NCI-H526 (cell line): ENCODE data around the gene BBS12.

Experiments used
- DNase-seq, 2 experiments: peaks; one replicate each; lab custom pipeline; 2025; lab: John Stamatoyannopoulos, UW

Gene BBS12

DNA sequence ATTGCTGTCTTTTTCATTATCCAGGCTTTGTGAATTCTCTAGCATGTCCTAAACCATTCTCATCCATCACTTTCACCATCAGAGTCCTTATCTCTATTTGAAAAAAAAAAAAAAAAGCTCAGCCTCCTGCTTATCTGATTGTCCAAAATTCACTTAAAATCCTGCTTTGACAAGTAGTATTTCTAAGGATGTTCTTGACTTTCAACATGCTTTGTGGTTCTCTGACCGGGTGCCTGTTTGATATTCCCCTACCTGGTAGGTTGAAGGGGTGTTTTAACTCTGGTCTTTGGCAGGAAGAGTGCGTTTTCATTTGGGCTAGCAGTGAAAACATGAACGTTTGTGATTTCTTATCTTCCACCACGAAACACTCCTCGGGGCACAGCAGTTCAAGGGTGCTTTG lies 17.3 kb upstream of the BBS12 start:
- no peak for DNase-seq

DNA sequence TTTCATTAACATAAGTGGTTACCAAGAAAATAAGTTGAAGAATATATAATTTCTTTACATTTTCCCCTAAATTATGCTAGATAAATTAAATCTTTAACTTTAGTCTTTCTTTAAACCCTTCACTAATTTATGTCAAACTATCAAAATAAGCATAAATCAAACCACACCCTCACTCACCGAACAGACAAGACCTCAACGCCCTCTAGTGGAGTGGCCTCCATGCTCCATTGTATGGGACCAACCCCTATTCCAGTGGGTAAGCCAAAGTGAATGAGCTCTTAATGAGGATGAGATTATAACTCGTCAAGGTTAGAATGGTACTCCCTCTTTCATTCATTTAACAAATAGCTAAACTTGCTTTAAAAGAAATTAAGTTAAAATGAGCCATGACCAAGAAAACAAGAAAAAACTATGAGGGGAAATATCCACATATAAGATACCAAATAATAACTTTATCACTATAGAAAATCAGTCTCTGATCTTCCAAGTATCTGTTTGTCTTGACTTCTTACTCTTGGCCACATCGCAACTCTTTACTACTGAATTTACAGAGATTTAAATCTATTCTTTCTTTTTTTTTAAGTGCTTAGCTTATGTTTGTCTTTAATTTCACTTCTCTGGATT lies 15.6 kb upstream of the BBS12 start:
- peak; percentile 46 to 84 for DNase-seq

DNA sequence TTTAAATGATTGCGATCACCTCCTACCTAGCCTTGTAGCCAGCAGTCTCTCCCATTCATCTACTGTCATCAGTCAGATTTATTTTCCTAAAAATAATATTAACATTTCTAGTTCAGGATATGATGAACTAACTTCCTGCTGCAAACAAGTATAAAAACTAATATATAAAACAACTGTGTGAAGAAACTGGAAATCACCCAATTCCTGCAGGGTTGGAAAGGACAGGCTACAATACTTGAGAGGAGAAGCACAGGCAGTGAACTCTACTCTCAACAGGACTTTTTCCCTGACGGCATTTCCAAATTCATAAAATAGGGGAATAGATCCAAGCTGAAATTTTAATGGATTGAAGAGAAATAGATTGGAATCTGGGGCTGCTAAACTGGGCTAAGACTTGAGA lies 14.2 kb upstream of the BBS12 start:
- DNase-seq: no peak

DNA sequence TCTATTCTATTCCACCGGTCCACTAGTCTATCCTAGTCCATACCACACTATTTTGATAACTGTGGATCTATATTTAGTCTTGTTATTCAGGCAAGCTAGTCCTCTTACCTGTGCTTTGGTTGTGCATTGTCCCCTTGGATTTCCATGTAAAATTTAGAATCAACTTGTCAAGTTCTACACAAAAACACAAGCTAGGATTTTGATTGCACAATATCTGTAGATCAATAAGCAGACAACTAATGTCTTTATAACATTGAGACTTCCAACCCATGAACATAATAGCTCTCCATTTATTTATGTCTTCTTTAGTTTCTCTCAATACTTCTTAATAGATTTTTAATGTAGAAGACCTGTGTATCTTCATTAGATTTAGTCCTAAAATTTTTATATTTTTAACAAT lies 10.2 kb upstream of the BBS12 start:
- no peak for DNase-seq

DNA sequence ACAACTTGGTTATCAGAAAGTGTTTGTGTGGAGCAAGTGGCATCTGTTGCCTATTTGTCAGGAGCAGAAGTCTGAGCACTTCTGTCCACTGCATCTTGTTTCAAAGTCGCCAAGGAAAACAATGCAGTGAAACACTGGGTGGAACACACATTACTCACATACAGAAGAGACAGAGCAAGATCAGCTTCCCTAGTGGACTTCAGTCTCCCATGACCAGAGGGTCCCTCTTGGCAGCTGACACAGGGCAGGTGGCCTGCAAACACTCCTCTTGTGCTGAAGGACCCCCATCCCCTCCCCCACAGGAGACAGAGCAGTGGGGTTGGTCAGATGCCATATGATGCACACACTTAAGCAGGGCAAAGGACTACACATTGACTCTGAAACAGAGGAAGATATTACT lies 3.6 kb upstream of the BBS12 start:
- DNase-seq: no peak

DNA sequence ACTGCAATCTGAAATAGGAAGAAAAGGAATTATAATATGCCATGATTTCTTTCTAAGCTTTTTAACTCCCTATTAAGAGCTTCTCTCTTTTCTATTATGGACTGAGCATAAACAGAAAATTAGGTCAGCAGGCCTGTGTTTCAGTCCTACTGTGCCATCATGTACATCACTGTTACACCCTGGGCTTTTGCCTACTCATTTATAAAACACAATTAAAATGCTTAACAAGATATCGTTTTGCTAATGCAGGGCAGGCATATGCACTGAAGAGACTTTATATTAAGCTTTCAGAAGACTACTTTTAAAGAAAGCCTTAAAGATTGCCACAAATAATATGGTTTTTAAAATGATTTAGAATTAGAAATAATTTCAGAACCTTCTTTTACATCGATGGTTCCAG lies 828 bp upstream of the BBS12 start:
- DNase-seq: no peak

DNA sequence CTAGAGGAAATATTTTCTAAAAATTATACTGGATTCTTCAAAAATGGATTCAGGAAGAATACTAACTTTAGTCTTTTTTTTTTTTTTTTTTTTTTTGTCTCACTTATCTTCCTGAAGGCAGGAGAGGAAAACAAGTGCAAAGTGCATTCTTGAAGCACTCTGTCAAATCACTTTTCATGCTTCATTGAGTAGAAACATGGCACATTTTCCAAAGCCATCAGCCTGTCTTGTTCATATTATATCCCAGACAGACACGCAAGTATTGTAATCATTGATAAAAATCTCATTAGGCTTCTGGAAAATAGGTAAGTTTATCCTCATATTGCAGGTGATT lies 1.2 kb downstream of the BBS12 start:
- no peak for DNase-seq

DNA sequence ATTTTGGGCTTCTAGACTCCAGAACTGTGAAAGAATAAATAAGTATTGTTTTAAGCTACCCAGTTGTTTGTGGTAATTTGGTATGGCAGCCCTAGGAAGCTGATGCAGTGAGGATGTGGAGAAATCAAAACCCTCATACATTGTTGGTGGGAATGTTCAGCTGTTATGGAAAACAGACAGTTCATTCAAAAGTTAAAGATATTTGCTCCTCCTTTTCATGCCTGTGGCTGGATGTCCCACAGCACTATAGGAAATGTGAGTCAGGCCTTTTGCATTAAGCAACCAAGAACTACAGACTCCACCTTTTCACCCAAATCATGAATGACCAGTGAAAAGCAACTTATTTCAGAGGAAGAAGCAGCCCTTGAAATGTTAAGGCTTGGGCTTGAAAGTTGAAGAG lies 6.7 kb downstream of the BBS12 start:
- DNase-seq: no peak

DNA sequence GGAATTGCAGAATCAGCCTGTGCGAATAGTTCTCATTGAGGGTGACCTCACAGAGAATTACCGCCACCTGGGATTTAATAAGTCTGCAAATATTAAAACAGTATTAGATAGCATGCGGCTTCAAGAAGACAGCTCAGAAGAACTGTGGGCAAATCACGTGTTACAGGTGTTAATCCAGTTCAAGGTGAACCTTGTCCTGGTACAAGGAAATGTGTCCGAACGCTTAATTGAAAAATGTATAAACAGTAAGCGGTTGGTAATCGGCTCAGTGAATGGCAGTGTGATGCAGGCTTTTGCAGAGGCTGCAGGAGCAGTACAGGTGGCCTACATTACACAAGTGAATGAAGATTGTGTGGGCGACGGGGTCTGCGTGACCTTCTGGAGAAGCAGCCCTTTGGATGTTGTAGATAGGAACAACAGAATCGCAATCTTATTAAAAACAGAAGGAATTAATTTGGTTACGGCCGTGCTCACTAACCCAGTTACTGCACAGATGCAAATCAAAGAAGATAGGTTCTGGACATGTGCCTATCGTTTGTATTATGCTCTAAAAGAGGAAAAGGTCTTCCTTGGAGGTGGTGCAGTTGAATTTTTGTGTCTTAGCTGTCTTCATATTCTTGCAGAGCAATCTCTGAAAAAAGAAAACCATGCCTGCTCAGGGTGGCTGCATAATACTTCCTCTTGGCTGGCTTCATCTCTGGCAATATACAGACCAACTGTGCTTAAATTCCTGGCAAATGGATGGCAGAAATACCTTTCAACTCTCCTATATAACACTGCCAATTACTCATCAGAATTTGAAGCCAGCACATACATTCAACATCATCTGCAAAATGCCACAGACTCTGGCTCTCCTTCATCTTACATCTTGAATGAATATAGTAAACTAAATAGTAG lies 10.7 kb downstream of the BBS12 start:
- DNase-seq: peak; percentile 50 to 75

DNA sequence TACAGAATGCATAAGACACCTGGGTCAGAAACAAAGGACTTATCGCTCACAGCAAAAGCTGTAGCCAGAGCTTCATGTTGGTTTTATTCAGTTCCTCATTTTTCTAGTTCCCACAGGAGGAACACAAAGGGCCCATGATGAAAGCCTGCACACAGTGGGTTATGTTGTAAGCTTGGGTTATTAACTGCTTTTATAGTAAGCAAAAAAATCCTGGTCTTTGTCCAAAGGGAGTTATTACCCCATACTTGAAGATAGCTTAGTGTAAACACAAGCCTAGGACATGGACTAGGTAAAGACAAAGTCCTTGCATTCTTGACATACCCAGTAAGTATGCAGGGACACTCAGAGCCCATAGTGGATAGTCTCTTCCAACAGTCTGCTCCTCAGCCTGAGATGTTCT lies 11.7 kb downstream of the BBS12 start:
- no peak for DNase-seq

DNA sequence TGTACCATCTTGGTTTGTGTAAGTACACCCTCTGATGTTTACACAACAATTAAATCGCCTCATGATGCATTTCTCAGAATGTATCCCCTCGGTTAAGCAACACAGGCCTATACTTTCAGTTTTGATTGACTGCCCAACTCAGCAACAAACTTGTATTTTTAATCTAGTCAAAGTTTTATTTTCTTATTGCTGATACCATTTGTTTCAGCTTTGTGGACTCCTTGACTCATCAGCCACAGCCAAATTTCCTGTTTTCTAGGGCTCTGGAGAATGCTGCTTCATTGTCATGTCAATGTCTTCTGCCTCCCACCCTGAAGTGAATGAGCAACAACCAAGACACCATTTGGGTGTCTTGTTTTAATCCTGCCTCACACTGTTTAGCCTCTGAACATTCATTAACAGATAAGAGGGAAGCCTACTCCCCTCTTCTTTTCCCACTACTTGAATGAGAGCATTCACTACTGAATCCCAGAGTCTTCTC lies 14.0 kb downstream of the BBS12 start:
- DNase-seq: no peak

DNA sequence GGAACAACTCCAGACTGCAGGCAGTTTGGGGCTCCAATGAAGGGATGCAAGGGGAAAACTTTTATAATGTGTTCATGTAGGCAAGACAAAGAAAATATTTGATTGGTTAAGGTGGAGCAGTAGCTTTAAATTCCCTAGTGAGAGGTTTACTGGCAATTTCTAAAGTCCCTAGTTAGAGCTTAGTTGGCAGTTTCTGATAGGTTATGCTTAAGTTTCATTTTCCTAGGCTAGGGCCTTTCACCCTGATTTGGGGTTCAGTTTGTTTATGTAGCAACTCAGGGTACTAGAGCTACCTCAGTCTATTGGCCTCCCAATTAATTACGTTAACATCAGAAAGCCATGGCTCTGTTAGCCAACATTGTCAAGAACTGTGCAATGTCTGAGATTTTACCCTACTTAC lies 14.6 kb downstream of the BBS12 start:
- no peak for DNase-seq

DNA sequence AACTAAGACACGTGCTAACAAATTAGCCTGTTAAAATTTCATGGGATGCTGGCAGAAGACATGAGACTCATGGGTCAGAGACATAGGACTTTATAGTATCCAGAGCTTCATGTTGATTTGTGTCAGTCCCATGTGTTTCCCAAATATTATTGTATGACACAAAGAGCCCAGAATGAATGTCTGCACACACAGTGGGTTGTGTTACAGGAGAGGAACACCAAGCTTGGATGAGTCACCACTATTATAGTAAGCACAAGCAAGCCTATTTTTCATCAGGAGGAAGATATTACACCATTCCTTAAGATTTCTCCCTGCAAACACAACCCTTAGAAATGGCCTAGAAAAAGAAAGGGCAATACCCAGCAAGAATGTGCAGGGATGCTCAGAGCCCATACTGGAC lies 15.4 kb downstream of the BBS12 start:
- no peak for DNase-seq

DNA sequence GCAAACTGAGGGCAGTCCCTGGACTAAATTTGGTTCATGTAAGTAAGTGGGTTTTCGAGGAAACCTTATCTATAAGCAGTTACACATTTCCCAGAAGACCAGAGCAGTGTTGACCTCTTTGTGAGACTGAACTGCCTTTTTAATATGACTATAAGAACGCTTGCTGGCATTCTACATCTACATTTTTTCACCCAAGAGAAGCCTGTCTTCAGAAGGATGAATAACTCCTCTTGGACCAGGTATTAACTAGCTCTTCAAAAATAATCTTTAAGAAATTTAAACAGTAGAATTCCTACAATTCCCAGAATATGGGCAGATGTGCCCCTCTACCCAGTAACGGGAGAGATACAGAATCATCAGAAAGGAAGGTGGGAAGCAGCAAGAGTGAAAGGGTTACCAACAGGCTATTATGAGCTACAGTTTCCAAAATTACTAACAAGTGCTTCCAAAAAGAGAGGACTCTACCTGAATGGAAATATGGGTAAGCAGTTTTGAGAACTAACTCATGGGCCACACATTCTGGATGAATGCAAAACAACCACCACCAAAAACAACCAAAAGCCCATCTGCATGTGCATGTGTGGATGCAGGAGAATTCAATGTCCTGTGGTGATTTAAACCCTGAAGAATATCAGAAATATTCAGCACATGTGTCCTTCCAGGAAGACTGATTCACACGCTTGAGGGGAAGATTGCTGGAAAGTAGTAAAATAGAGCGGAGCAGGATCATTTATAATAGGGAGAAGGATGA lies 17.4 kb downstream of the BBS12 start:
- DNase-seq: no peak

DNA sequence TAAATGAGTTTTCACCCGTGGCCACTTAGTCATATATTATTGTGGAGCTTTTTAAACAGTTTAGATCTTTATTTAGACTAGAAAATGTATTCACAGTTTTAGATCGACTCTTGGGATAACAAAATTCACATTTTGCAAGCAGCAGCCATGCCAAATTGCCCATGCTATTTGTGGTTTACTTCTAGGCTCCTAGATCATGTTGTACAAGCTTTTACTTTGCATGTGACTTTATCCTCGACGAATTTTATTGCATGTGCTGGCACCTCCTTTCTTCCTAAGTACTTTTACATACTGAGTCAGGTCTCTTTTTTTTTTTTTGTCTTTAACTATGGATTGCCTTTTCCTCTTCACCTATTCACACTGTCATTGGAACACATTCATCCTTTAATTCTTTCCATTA lies 23.2 kb downstream of the BBS12 start:
- peak; percentile 8 to 33 for DNase-seq

DNA sequence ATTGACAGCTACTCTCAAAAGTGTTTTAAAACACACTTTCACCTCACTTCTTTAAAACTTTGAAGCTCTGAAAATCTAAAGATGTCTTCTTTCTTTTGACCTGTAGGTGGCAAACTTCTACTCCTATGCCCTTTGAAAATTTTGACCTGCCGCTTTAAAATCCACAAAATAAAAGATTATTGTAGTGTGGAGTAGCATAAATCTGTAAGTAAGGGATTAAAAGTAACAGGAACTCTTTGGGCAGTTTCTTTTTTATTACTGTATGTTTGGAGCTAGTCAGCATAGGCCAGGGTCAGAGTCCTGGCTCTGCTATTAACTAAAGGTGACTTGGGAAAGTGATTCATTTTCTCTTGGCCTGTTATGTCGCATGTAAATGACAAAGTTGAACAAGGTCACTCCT lies 25.5 kb downstream of the BBS12 start:
- peak in 1 of 2 experiments; percentile 57 for DNase-seq

DNA sequence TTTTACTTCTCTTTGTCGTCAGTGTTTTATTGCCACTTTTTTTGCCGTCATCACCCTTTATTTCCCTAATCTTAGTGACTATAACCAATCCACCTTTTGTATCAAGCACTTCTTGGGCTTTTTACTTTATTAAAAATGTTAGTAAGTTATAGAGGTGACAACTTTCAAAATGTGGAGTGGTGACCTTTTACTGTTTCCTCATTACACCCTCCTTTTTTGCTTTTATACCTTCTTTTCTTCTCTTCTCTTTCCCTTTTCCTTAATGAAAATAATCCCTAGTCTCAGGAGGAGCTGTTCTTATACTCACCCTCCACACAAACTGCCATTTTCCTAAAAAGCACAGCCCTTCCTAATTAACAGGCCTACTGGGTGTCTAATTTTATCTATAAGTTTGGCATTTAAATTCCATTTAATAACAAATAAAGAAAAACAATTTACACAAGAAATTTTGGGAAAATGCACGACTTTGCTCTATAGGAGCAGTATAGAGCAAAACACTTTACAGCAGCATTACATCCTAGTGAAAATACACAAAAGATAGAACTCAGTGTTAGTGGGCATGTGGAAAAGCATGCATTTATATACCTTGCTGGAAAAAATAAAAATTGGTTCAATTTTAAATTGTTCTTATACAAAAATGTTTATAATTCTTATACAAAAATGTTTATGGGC lies 27.3 kb downstream of the BBS12 start:
- DNase-seq: no peak

DNA sequence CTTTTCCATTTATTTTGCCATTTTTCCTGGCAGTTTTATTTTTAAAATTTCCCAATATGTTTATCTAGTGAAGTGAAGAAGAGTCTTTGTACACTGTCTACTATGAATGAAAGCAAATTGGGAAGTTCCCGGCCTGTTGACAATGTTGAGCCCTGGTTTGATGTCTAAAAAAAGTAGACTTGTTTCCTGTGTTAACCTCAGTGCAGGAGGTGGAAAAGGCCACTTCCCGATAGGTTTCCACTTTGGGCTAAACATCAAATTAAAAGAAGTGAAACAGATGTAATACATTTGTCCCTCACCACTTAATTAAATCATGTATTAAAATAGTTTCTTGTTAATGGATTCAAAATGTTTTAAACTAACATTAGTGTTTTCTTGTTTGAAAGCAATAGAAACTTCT lies 30.0 kb downstream of the BBS12 start:
- DNase-seq: no peak

DNA sequence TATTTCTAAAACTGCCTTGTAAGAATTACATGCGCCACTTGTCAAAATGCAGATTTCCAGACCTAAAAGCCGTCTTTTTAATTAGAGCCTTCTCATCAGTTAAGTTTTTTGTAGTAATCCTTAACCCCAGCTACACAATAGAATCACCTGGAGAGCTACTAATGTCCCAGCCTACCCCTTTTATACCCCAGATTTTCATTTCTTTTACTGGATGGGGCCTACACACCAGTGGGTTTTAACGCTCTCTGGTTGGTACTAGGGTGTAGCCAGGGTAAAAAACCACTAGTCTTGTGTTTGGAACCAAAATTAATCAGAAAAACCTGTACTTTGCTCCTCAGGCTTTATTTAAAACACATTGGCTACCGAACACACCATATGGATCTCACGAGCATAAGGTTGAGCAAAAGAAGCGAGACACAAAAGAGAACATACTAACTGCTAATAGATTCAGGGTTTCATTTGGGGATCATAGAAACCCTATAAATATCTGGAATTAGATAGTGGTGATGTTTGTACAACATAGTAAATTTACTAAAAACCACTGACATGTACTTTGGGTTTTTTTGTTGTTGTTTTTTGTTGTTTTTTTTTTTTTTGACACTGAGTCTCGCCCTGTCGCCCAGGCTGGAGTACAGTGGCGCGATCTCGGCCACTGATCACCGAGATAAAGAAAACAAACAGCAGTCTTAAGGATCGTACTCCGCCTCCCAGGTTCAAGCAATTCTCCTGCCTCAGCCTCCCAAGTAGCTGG lies 30.6 kb downstream of the BBS12 start:
- no peak for DNase-seq

DNA sequence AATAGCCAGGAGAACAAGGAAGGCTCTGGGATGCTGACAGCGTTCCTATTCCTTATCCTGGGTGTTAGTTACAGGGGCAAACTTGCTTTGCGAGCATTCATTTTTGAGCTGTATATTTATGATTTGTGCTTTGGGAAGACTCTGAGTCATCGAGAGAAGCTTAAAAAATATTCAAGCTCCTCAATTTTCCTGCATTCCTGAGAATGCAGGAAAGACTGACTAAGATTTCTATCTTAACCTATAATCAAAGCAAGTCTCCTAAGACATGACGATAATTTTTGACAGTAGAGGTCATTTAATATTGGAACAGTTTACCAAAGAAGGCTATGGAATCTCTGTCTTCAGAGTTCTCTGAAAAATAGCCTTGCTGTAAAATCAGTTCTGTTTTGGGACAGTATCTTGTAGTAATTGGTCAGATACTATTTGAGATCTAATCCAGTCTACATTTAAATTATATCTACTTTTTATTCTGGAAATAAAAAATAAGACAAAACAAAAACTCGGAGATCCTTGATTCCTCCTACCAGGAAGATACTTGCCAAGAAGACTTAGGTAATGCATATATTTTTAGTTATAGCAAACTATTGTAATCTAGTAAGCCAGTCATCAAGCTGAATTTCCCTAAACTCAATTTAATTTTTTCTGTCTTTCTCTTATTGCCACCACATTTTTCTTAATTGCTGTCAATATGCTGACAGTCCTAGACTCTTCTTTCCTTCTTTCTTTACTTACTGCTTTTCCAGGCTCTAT lies 31.7 kb downstream of the BBS12 start:
- no peak for DNase-seq

DNA sequence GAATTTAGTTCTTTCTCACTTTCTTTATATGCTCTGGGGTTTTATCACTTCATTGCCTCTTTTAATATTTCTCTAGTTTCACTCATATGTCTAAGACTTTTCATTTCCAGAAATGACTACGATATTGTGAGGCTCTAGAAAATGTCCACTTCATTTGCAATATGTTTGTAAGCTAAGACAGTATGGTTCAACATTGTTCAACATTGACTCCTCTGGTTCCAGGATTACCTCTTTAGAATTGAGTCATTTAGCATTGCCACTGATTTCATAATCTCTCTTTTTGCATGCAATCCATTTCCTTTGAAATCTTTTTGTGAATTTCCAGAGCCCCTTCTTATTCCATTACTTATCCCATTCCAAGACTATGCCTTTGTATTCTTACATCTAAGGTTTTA lies 32.3 kb downstream of the BBS12 start:
- no peak for DNase-seq
